Measurements from ENCODE around the gene P2RX6.

- TF ChIP-seq ELF4 (CRISPR knock-in tag; IDR thresholded peaks at IDR 0.05) (no peak), BRD9 (IDR thresholded peaks at IDR 0.05; ENCODE audit: low read depth, partially characterized antibody) (no peak)
Observed at GRCh38 chr22:20996031-20996410, 18.9 kb upstream of the P2RX6 start.

Measured in K562 (cell line).